Esophagus muscularis mucosa (tissue), 4 donors: ENCODE measurements around the gene ADORA2A. TPM values are rescaled to one million over a fixed set of nuclear protein-coding genes. Genes with fewer than 3 reads are reported as not detected.

Source experiments
- DNase-seq: peaks from one replicate; pipeline ENCODE4 v3.0.0-alpha.2; 2017; ENCODE audit errors: extremely low spot score
- H3K27ac ChIP-seq, 4 donors: fragments of 200-600 bp; sonication (generic); replicated peaks in 1 of 4; 1 replicate in 3 of 4; 2 replicates in 1 of 4; pipeline ENCODE4 v1.5.1; 2016 to 2019; ENCODE audit warnings: mild to moderate bottlenecking in 1 of 4
- H3K27me3 ChIP-seq, 4 donors: fragments of 200-600 bp; sonication (generic); one replicate each; pipeline versions ENCODE4 v1.5.1 to v1.6.0; 2016 to 2019
- H3K36me3 ChIP-seq, 4 donors: fragments of 200-600 bp; sonication (generic); one replicate each; pipeline ENCODE4 v1.5.1; 2016 to 2019
- H3K4me1 ChIP-seq, 4 donors: fragments of 200-600 bp; sonication (generic); one replicate each; pipeline ENCODE4 v1.5.1; 2016 to 2019
- H3K4me3 ChIP-seq, 4 donors: fragments of 200-600 bp; sonication (generic); 1 replicate in 2 of 4; 2 replicates in 2 of 4; pipeline ENCODE4 v1.5.1; 2016 to 2019; ENCODE audit warnings: mild to moderate bottlenecking in 4 of 4, moderate library complexity in 1 of 4
- H3K9me3 ChIP-seq, 4 donors: fragments of 200-600 bp; sonication (generic); 1 replicate in 3 of 4; 2 replicates in 1 of 4; pipeline ENCODE4 v1.5.1; 2016 to 2019
- CTCF ChIP-seq, 3 experiments: fragments of 200-600 bp in 2 of 3; fragments of 450-650 bp in 1 of 3; sonication (generic) in 2 of 3; IDR thresholded peaks; one replicate each; pipeline ENCODE4 v1.5.1; 2017 to 2019; ENCODE audit warnings: antibody characterized with exemption in 3 of 3, mild to moderate bottlenecking in 2 of 3, moderate library complexity in 1 of 3
- EP300 ChIP-seq: sonication (generic); formaldehyde crosslinking; IDR thresholded peaks from one replicate; pipeline ENCODE4 v1.6.1; 2017; ENCODE audit warnings: antibody characterized with exemption
- POLR2A ChIP-seq: fragments of 450-650 bp; IDR thresholded peaks from one replicate; pipeline ENCODE4 v1.6.1; 2017; ENCODE audit warnings: antibody characterized with exemption, moderate library complexity, mild to moderate bottlenecking, low read depth
- POLR2AphosphoS5 ChIP-seq, 2 donors: sonication (generic); formaldehyde crosslinking; IDR thresholded peaks; one replicate each; pipeline ENCODE4 v1.6.1; 2017; ENCODE audit warnings: antibody characterized with exemption in 2 of 2
- WGBS: methylation state at CpG from one replicate; pipeline ENCODE4 v1.1.5; 2018; 5-methylcytosine and 5-hydroxymethylcytosine counted together
- intact Hi-C: fragments of 100-400 bp; cut with DNase I; formaldehyde crosslinking; loops from one replicate; pipeline ENCODE4 v1.15.1; 2023
- total RNA-seq, 4 donors: library from RNA; depleted of rRNA; stranded (reverse); fragments of >200 nt; gene quantifications; one replicate each; pipeline versions ENCODE4 v1.1.0 to v1.2.1, GENCODE V29; 2016

The ADORA2A gene
- total RNA-seq, 4 donors from 2014 or later, result 3.3 to 7.5 (median 4.5) TPM

DNA sequence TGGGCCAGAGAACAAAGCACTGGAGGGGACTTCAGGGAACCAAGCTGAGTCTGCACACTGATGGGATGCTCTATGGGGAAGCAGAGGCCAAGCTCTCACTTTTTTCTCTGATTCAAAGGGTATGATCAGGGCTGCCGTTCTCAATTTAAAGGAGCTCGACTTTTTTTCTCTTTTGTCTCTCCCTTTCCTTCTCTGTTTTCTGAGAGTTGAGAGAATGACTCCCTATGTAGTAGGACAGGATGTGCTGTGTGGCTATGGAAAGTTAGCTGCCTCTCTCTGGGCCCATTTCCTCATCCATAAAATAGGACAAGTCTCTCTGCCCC is 7.9 kb downstream of the ADORA2A start:
- Histone ChIP-seq H3K4me1 (peaks cover 50 to 59% (median 51%) of the 10 kb centered on the region in 4 donors), H3K27ac (peak overlapping the region in 3 of 4 donors; percentile 35 to 60 (median 58)), H3K4me3 (no peak overlapping the region), H3K9me3 (no peaks in the 10 kb centered on the region), H3K27me3 (no peaks in the 10 kb centered on the region), H3K36me3 (no peaks in the 10 kb centered on the region)
- intact Hi-C loops, result no loop called here
- no peak for TF ChIP-seq EP300
- no peak for TF ChIP-seq POLR2AphosphoS5 (IDR thresholded peaks at IDR 0.05)
- TF ChIP-seq POLR2A, result no peak
- DNase-seq, result no peak
- 94% methylated on average over 2 of the region's 2 CpGs for WGBS

DNA sequence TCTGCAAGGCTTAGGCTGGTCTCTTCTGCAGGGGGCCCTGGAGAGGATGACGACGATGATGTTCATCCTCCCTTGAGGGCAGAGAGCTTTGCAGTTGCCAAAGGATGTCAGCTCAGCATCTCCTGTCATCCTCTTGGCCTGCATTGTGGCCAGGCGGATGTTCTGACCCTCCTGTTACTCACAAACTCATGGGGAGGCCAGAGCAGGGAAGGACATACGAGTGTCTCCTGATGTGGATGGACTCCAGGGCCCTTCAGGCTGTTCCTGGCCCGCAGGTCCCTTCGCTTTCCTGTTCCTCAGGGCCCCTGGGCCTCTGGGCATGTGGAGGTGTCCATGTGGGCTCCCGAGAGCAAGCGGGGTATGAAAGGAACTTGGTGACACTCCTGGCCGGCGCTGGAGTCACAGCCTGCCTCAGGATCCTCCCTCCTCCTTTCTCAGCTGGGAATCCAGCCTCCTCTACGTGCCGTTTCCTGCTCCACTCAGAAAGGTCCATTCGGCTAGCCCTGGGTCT is 8.5 kb downstream of the ADORA2A start:
- TF ChIP-seq EP300 (no peak), CTCF (IDR thresholded peaks at IDR 0.05) (no peak), POLR2AphosphoS5 (IDR thresholded peaks at IDR 0.05) (peak in 1 of 2 donors; percentile 21), POLR2A (no peak)
- Histone ChIP-seq H3K27me3 (no peaks in the 10 kb centered on the region), H3K4me3 (no peak overlapping the region), H3K27ac (peak overlapping the region in 3 of 4 donors; percentile 28 to 58 (median 32)), H3K4me1 (peaks cover 44 to 56% (median 50%) of the 10 kb centered on the region in 4 donors), H3K9me3 (no peaks in the 10 kb centered on the region), H3K36me3 (peaks cover 0 to 1% (median 0%) of the 10 kb centered on the region in 4 donors)
- WGBS, result 93% methylated on average over 12 of the region's 13 CpGs
- intact Hi-C loops, result no loop called here
- DNase-seq, result no peak

GRCh38 chr22:24436553-24436952 is 9.2 kb downstream of the ADORA2A start:
- Histone ChIP-seq H3K36me3 (peaks cover 0 to 8% (median 5%) of the 10 kb centered on the region in 4 donors), H3K9me3 (no peaks in the 10 kb centered on the region), H3K27me3 (no peaks in the 10 kb centered on the region), H3K4me3 (no peak overlapping the region), H3K27ac (peak overlapping the region in 3 of 4 donors; percentile 28 to 58 (median 32)), H3K4me1 (peaks cover 38 to 55% (median 48%) of the 10 kb centered on the region in 4 donors)
- TF ChIP-seq CTCF (IDR thresholded peaks at IDR 0.05), result no peak
- TF ChIP-seq POLR2AphosphoS5 (IDR thresholded peaks at IDR 0.05), result no peak
- no peak for TF ChIP-seq POLR2A
- no peak for TF ChIP-seq EP300
- intact Hi-C loops, result no loop called here
- 81% methylated on average over 2 of the region's 3 CpGs for WGBS
- DNase-seq, result no peak

DNA sequence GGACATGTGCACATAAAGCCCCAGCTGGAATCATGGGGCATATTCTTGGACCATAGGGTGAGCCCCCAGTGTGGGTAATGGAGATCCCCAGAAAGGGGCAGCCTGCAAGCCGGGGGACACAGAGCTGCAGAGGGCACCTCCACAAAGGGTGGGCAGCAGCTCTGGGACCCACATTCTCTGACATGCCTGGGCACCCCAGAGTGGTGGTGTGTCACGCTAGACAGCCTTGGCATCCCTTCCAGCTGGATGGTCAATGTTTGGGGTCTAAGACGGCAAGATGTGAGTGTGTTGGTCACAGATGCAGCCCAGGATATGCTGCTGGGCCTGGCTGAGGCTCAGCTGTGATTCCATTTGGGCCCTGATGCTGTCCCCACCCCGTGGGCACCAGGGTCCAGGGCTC is 9.7 kb downstream of the ADORA2A start:
- WGBS, result 96% methylated on average over 3 of the region's 4 CpGs
- DNase-seq, result no peak
- Histone ChIP-seq H3K4me3 (no peak overlapping the region), H3K4me1 (peaks cover 34 to 53% (median 43%) of the 10 kb centered on the region in 4 donors), H3K27ac (no peak overlapping the region), H3K36me3 (peaks cover 0 to 13% (median 9%) of the 10 kb centered on the region in 4 donors), H3K27me3 (no peaks in the 10 kb centered on the region), H3K9me3 (no peaks in the 10 kb centered on the region)
- TF ChIP-seq CTCF (IDR thresholded peaks at IDR 0.05) (no peak), POLR2AphosphoS5 (IDR thresholded peaks at IDR 0.05) (no peak), EP300 (no peak), POLR2A (no peak)
- intact Hi-C loops, result no loop called here

DNA sequence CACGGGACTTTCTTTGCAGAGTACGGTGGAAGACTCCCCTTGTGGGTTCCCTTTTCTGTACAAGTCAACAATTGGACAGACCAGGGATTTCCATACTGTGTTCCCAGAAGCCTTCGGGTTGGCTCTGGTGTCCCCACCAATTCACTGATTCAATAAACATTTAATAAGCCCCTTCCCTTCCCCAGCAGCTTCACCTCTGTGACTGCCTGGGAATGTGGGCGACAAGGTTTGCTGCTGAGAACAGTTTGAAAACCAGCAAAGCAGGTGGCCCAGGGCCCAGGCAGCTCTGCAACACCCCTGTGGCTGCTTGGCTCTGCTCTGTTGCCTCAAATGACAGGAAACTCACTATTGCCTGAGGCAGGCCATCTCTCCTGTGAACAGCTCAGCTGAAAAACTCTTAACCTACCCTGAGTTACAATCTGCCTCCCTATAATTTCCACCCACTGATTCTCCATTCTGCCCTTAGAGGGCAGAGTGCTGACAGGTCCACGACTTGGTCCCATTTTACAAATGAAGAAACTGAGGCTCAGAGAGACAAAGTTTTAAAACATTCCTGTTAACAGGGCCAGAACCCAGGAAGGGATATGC is 10.4 kb downstream of the ADORA2A start:
- 90% methylated on average over 5 of the region's 5 CpGs for WGBS
- Histone ChIP-seq H3K27me3 (no peaks in the 10 kb centered on the region), H3K9me3 (no peaks in the 10 kb centered on the region), H3K4me1 (peaks cover 27 to 47% (median 35%) of the 10 kb centered on the region in 4 donors), H3K4me3 (no peak overlapping the region), H3K27ac (no peak overlapping the region), H3K36me3 (peaks cover 0 to 14% (median 10%) of the 10 kb centered on the region in 4 donors)
- DNase-seq, result no peak
- TF ChIP-seq POLR2AphosphoS5 (IDR thresholded peaks at IDR 0.05), result no peak
- TF ChIP-seq CTCF (IDR thresholded peaks at IDR 0.05), result no peak
- TF ChIP-seq POLR2A, result no peak
- no peak for TF ChIP-seq EP300
- intact Hi-C loops, result no loop called here
